H1 (cell line): ENCODE data around the gene DENND2D. TPM values are rescaled to one million over a fixed set of nuclear protein-coding genes. Genes with fewer than 3 reads are reported as not detected.

Experiments used
- CTCF ChIA-PET: fragments of 300-600 bp; sonication (Branson Sonifier 250); formaldehyde crosslinking; loops from one replicate; lab custom pipeline; 2021; ENCODE audit not compliant: partially characterized antibody; lab: Charles Lee
- POLR2A ChIA-PET: fragments of 300-600 bp; sonication (Branson Sonifier 250); formaldehyde crosslinking; loops from one replicate; lab custom pipeline; 2021; ENCODE audit warnings: inconsistent platforms; ENCODE audit not compliant: partially characterized antibody; lab: Charles Lee
- DNase-seq, 2 experiments: peaks; one replicate each; pipeline versions ENCODE4 v3.0.0 to v3.0.0-alpha.2; 2010 to 2022; ENCODE audit warnings: low spot score in 2 of 2, low read depth in 1 of 2, mixed read lengths in 1 of 2
- FAIRE-seq: peaks from 2 replicates; lab custom pipeline; 2011; peaks lifted over from hg19 to GRCh38; lab: Jason Lieb, UNC
- H2AFZ ChIP-seq: 2 replicates; pipeline ENCODE4 v1.8.1; 2012; ENCODE audit warnings: low read length, inconsistent platforms
- H2AK5ac ChIP-seq: 2 replicates; pipeline ENCODE4 v1.6.1; 2013; ENCODE audit warnings: low read depth, low read length
- H2BK120ac ChIP-seq: replicated peaks from 2 replicates; pipeline ENCODE3; 2013; ENCODE audit warnings: low read depth, low read length, inconsistent platforms
- H2BK12ac ChIP-seq: 2 replicates; pipeline ENCODE4 v1.6.1; 2013; ENCODE audit warnings: low read depth, low read length
- H2BK15ac ChIP-seq: 2 replicates; pipeline ENCODE4 v1.6.1; 2013; ENCODE audit warnings: low read length
- H2BK20ac ChIP-seq: 2 replicates; pipeline ENCODE4 v1.6.1; 2013; ENCODE audit warnings: low read length
- H2BK5ac ChIP-seq: 2 replicates; pipeline ENCODE4 v1.6.1; 2013; ENCODE audit warnings: low read depth, low read length
- H3K14ac ChIP-seq: 2 replicates; pipeline ENCODE4 v1.6.1; 2013; ENCODE audit warnings: inconsistent platforms; ENCODE audit not compliant: insufficient read length
- H3K18ac ChIP-seq: 2 replicates; pipeline ENCODE4 v1.6.1; 2013; ENCODE audit warnings: low read length; ENCODE audit errors: extremely low read depth
- H3K23ac ChIP-seq: 2 replicates; pipeline ENCODE4 v1.6.1; 2013; ENCODE audit warnings: inconsistent platforms; ENCODE audit not compliant: insufficient read length
- H3K23me2 ChIP-seq: 2 replicates; pipeline ENCODE4 v1.6.1; 2013; ENCODE audit warnings: low read depth, low read length
- H3K27ac ChIP-seq: 2 replicates; pipeline ENCODE4 v1.6.1; 2011; ENCODE audit warnings: low read depth, low read length, inconsistent platforms
- H3K27me3 ChIP-seq, 4 experiments: replicated peaks in 1 of 4; 1 replicate in 1 of 4; 2 replicates in 3 of 4; pipeline versions ENCODE4 v1.6.1 to v1.8.1; 2011 to 2013; ENCODE audit warnings: low read length in 3 of 4, mild to moderate bottlenecking in 3 of 4, inconsistent platforms in 2 of 4, mixed read lengths in 2 of 4, moderate library complexity in 1 of 4; ENCODE audit not compliant: control insufficient read depth in 3 of 4, insufficient read depth in 3 of 4; ENCODE audit errors: extremely low read depth in 1 of 4
- H3K36me3 ChIP-seq, 4 experiments: 2 replicates each; pipeline versions ENCODE4 v1.6.1 to v1.8.1; 2011 to 2013; ENCODE audit warnings: mild to moderate bottlenecking in 4 of 4, low read length in 3 of 4, moderate library complexity in 2 of 4, control low read depth in 1 of 4, inconsistent platforms in 1 of 4; ENCODE audit not compliant: insufficient read depth in 4 of 4, control insufficient read depth in 2 of 4
- H3K4ac ChIP-seq: replicated peaks from 2 replicates; pipeline ENCODE3; 2013; ENCODE audit warnings: low read length, low read depth, mixed read lengths, inconsistent platforms; ENCODE audit not compliant: insufficient read length
- H3K4me1 ChIP-seq, 4 experiments: replicated peaks in 1 of 4; 1 replicate in 1 of 4; 2 replicates in 3 of 4; pipeline versions ENCODE4 v1.6.1 to v1.8.1; 2011 to 2013; ENCODE audit warnings: low read length in 3 of 4, inconsistent platforms in 2 of 4, mixed read lengths in 1 of 4; ENCODE audit not compliant: insufficient read depth in 4 of 4, control insufficient read depth in 3 of 4
- H3K4me2 ChIP-seq, 2 experiments: 2 replicates each; pipeline versions ENCODE4 v1.6.1 to v1.8.1; 2011 to 2013; ENCODE audit warnings: low read depth in 2 of 2, low read length in 2 of 2, control low read depth in 1 of 2, inconsistent platforms in 1 of 2, mild to moderate bottlenecking in 1 of 2; ENCODE audit not compliant: insufficient read depth in 1 of 2
- H3K4me3 ChIP-seq, 4 experiments: fragments of 200-600, 300-600 bp in 1 of 4; sonication (generic), shearing (Covaris generic), sonication (Bioruptor Twin) in 1 of 4; 2 replicates each; pipeline versions ENCODE4 v1.5.1 to v1.8.1; 2011 to 2016; ENCODE audit warnings: low read length in 4 of 4, low read depth in 3 of 4, control low read depth in 2 of 4, inconsistent platforms in 2 of 4, mild to moderate bottlenecking in 2 of 4, mixed read lengths in 1 of 4, moderate library complexity in 1 of 4; ENCODE audit not compliant: insufficient read depth in 2 of 4; ENCODE audit errors: extremely low read depth in 1 of 4
- H3K56ac ChIP-seq: replicated peaks from 2 replicates; pipeline ENCODE3; 2013; ENCODE audit warnings: low read depth, mild to moderate bottlenecking, mixed read lengths, low read length, inconsistent platforms; ENCODE audit not compliant: insufficient read length
- H3K79me1 ChIP-seq: 2 replicates; pipeline ENCODE4 v1.6.1; 2013; ENCODE audit warnings: low read depth, low read length, control low read depth
- H3K79me2 ChIP-seq, 2 experiments: 2 replicates each; pipeline versions ENCODE4 v1.6.1 to v1.8.1; 2012 to 2013; ENCODE audit warnings: low read length in 2 of 2, mild to moderate bottlenecking in 2 of 2, inconsistent platforms in 1 of 2; ENCODE audit not compliant: insufficient read depth in 2 of 2, control insufficient read depth in 1 of 2
- H3K9ac ChIP-seq, 4 experiments: replicated peaks in 1 of 4; 1 replicate in 1 of 4; 2 replicates in 3 of 4; pipeline versions ENCODE4 v1.6.1 to v1.8.1; 2011 to 2013; ENCODE audit warnings: low read depth in 3 of 4, low read length in 3 of 4, control low read depth in 2 of 4, mild to moderate bottlenecking in 2 of 4, moderate library complexity in 2 of 4, inconsistent platforms in 1 of 4; ENCODE audit errors: extremely low read depth in 1 of 4
- H3K9me3 ChIP-seq, 2 experiments: 2 replicates each; pipeline versions ENCODE4 v1.6.1 to v1.8.1; 2012 to 2013; ENCODE audit warnings: mild to moderate bottlenecking in 2 of 2, moderate library complexity in 2 of 2, control low read depth in 1 of 2, inconsistent platforms in 1 of 2, low read depth in 1 of 2, low read length in 1 of 2, mixed read lengths in 1 of 2; ENCODE audit not compliant: insufficient read depth in 2 of 2
- H4K20me1 ChIP-seq, 2 experiments: replicated peaks in 1 of 2; 2 replicates each; pipeline versions ENCODE3 to v1.8.1; 2011 to 2013; ENCODE audit warnings: inconsistent platforms in 2 of 2, low read length in 2 of 2, mild to moderate bottlenecking in 1 of 2; ENCODE audit not compliant: insufficient read depth in 2 of 2, control insufficient read depth in 1 of 2
- H4K5ac ChIP-seq: 2 replicates; pipeline ENCODE4 v1.6.1; 2013; ENCODE audit warnings: low read length, low read depth, mixed read lengths, inconsistent platforms; ENCODE audit not compliant: insufficient read length
- H4K8ac ChIP-seq: 2 replicates; pipeline ENCODE4 v1.8.0; 2013; ENCODE audit warnings: mild to moderate bottlenecking, moderate library complexity, low read length, inconsistent platforms; ENCODE audit not compliant: insufficient read depth; ENCODE audit errors: extremely low read depth
- H4K91ac ChIP-seq: replicated peaks from 2 replicates; pipeline ENCODE3; 2013; ENCODE audit warnings: low read length, mixed read lengths, inconsistent platforms; ENCODE audit not compliant: insufficient read length
- E2F6 ChIP-seq: IDR thresholded peaks from 2 replicates; pipeline ENCODE4 v1.6.1; 2012; ENCODE audit warnings: inconsistent platforms
- GABPA ChIP-seq: IDR thresholded peaks from 2 replicates; pipeline ENCODE4 v1.6.1; 2011; ENCODE audit warnings: mild to moderate bottlenecking, low read length, moderate library complexity, borderline replicate concordance; ENCODE audit not compliant: insufficient read depth
- HDAC2 ChIP-seq, 2 experiments: fragments of 300-600 bp in 1 of 2; sonication (generic) in 1 of 2; IDR thresholded peaks; 2 replicates each; pipeline ENCODE4 v1.6.1; 2011 to 2012; ENCODE audit warnings: low read depth in 2 of 2, low read length in 2 of 2, mild to moderate bottlenecking in 2 of 2, moderate library complexity in 2 of 2, borderline replicate concordance in 1 of 2, inconsistent platforms in 1 of 2
- KDM4A ChIP-seq: IDR thresholded peaks from one replicate; pipeline ENCODE4 v1.7.1; 2012; ENCODE audit warnings: low read depth, mild to moderate bottlenecking, moderate library complexity, low read length, inconsistent platforms; ENCODE audit not compliant: severe bottlenecking
- NRF1 ChIP-seq: IDR thresholded peaks from 2 replicates; pipeline ENCODE4 v1.6.1; 2011; ENCODE audit warnings: mild to moderate bottlenecking, low read depth, low read length, improper control_type of control experiment
- PHF8 ChIP-seq: fragments of 200-600 bp; sonication (generic); conservative IDR thresholded peaks from 2 replicates; pipeline ENCODE4 v1.7.1; 2012; ENCODE audit warnings: low read depth, mild to moderate bottlenecking, inconsistent platforms, low read length, moderate library complexity
- RFX5 ChIP-seq: IDR thresholded peaks from 2 replicates; pipeline ENCODE4 v1.6.1; 2011; ENCODE audit warnings: low read depth, low read length, improper control_type of control experiment, borderline replicate concordance
- SP1 ChIP-seq: IDR thresholded peaks from 2 replicates; pipeline ENCODE4 v1.6.1; 2011; ENCODE audit warnings: low read depth, low read length
- SP4 ChIP-seq: IDR thresholded peaks from 2 replicates; pipeline ENCODE4 v1.6.1; 2012; ENCODE audit warnings: low read length, inconsistent platforms
- WGBS, 2 experiments: shearing (Covaris generic) in 1 of 2; methylation state at CpG; one replicate each; pipeline versions ENCODE4 v1.1.6 to v1.1.7; 2013 to 2015; ENCODE audit warnings: low lambda C conversion rate in 2 of 2, mixed read lengths in 2 of 2, inconsistent platforms in 1 of 2, low coverage in 1 of 2, missing lambda C conversion rate in 1 of 2; ENCODE audit not compliant: insufficient replicate concordance in 2 of 2, insufficient coverage in 1 of 2, insufficient read length in 1 of 2; ENCODE audit errors: extremely low coverage in 1 of 2, missing lambda C conversion rate in 1 of 2; 5-methylcytosine and 5-hydroxymethylcytosine counted together
- polyA plus RNA-seq, 7 experiments: library from polyadenylated mRNA; depleted of rRNA in 3 of 7; stranded (reverse) in 5 of 7; unstranded in 2 of 7; fragments of >200 nt in 5 of 7; fragments of 200-250 nt in 2 of 7; gene quantifications; 1 replicate in 5 of 7; 2 replicates in 1 of 7; 4 replicates in 1 of 7; pipeline versions ENCODE4 v1.2.1 to v1.2.3, GENCODE V29; 2011 to 2013; ENCODE audit warnings: missing spikeins in 2 of 7, mixed read lengths in 2 of 7
- total RNA-seq: library from RNA; stranded (reverse); fragmentation: NEBNext Ultra II Directional; extraction: Animal tissue kit (Norgen Biotek cat#: 25700); gene quantifications from 2 replicates; pipeline ENCODE4 v1.2.1, GENCODE V29; 2021
- TF ChIP-seq, protein P1 (sequence below): IDR thresholded peaks from 2 replicates; pipeline ENCODE4 v1.6.1; 2012; ENCODE audit warnings: low read length, inconsistent platforms
- TF ChIP-seq, protein P2 (sequence below): IDR thresholded peaks from 2 replicates; pipeline ENCODE4 v1.6.1; 2012; ENCODE audit warnings: inconsistent platforms

DENND2D gene
- total and polyA plus RNA-seq, 2 of the 8 experiments (the other 6 are each of a cell fraction or from before 2014, with no cell fraction given), result 0.58 to 1.6 TPM

DNA sequence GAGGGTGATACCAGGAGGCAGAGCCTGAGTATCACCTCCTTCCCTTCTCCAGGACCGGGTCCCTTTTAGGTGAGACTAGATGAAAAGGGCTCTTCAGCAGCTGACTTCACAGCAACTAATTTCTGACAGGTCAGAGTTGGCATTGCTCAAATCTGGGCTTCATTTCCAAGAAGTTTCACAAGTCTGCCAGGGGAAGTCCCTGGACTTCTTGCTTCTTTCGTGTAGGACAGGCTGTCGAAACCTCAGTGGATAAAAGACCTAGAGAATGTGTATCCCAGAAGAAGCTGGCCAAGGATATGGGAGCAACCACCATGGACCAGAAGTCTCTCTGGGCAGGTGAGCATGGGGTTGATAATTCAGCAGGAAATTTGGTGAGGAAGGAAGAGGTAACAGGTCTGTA, 27.0 kb upstream of the DENND2D start, which contains the start of gene CHI3L2:
Gene CHI3L2 (plus strand): TSS at position 280 of the 400 bp plus-strand sequence. CDS start 17 bp downstream, at position 297.
- Histone ChIP-seq H3K14ac (no peak within 1 kb of the TSS), H3K23me2 (no peaks in the 10 kb centered on the region), H3K4me3 (no peak within 1 kb of the TSS), H4K5ac (no peak within 1 kb of the TSS), H3K79me2 (no peaks in the 10 kb centered on the region), H3K36me3 (no peaks in the 10 kb centered on the region), H2BK15ac (no peak within 1 kb of the TSS), H2AFZ (no peak within 1 kb of the TSS), H3K18ac (no peak within 1 kb of the TSS), H4K20me1 (no peaks in the 10 kb centered on the region), H3K4me1 (peaks cover 0 to 1% (median 0%) of the 10 kb centered on the region in 4 experiments; a peak in 1 of 7 replicates), H3K9ac (no peak within 1 kb of the TSS), H2BK20ac (no peak within 1 kb of the TSS), H2AK5ac (no peak within 1 kb of the TSS), H2BK5ac (no peak within 1 kb of the TSS), H4K91ac (no peak within 1 kb of the TSS), H3K27me3 (no peaks in the 10 kb centered on the region), H3K23ac (no peak within 1 kb of the TSS), H2BK12ac (no peak within 1 kb of the TSS), H3K4me2 (no peak within 1 kb of the TSS), H3K4ac (no peak within 1 kb of the TSS), H3K56ac (no peak within 1 kb of the TSS), H4K8ac (no peak within 1 kb of the TSS), H3K79me1 (no peaks in the 10 kb centered on the region), H3K9me3 (no peaks in the 10 kb centered on the region), H2BK120ac (no peak within 1 kb of the TSS), H3K27ac (no peak within 1 kb of the TSS)
- DNase-seq (no peak), FAIRE-seq (no peak)
- CTCF ChIA-PET, result interaction anchor here (1.2 to 3.1 kb wide), 5 partner anchors 29 to 202 kb away, joined by 3 to 21 read pairs (median 5); no protein-coding TSS in a partner anchor
- WGBS, 2 experiments, result 89% methylated on average over 3 of the region's 3 CpGs; no CpG with 5 or more reads in 1 of the 2 experiments
- POLR2A ChIA-PET, result no interaction called here
- no peak for TF ChIP-seq E2F6
- TF ChIP-seq, protein P1, sequence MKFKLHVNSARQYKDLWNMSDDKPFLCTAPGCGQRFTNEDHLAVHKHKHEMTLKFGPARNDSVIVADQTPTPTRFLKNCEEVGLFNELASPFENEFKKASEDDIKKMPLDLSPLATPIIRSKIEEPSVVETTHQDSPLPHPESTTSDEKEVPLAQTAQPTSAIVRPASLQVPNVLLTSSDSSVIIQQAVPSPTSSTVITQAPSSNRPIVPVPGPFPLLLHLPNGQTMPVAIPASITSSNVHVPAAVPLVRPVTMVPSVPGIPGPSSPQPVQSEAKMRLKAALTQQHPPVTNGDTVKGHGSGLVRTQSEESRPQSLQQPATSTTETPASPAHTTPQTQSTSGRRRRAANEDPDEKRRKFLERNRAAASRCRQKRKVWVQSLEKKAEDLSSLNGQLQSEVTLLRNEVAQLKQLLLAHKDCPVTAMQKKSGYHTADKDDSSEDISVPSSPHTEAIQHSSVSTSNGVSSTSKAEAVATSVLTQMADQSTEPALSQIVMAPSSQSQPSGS, result no peak
- TF ChIP-seq SP1, result no peak
- no peak for TF ChIP-seq HDAC2 (IDR thresholded peaks at IDR 0.05; ENCODE audit: borderline replicate concordance in 1 of 2, low read depth in 2 of 2, low read length in 2 of 2)
- TF ChIP-seq GABPA, result no peak
- no peak for TF ChIP-seq NRF1
- no peak for TF ChIP-seq SP4
- TF ChIP-seq KDM4A, result no peak
- TF ChIP-seq, protein P2, sequence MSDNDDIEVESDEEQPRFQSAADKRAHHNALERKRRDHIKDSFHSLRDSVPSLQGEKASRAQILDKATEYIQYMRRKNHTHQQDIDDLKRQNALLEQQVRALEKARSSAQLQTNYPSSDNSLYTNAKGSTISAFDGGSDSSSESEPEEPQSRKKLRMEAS, result no peak
- no peak for TF ChIP-seq PHF8
- no peak for TF ChIP-seq RFX5
